Lower lobe of right lung (tissue), 2 donors: Measurements from ENCODE around the gene C1QB. TPM values are rescaled to one million over a fixed set of nuclear protein-coding genes. Genes with fewer than 3 reads are reported as not detected.
A peak's percentile ranks its signal among the peaks of the same experiment; 100 is the strongest.

Source experiments
- ATAC-seq, 2 donors: fragments of 200-7000 bp; cut with Tn5 transposase; one replicate each; pipeline ENCODE4 v1.9.1; 2020 to 2022; ENCODE audit warnings: mild to moderate bottlenecking in 2 of 2, moderate library complexity in 2 of 2
- DNase-seq: peaks from one replicate; pipeline ENCODE4 v3.0.0-alpha.2; 2020
- H3K27ac ChIP-seq: fragments of 200-600 bp; one replicate; pipeline ENCODE4 v1.8.0; 2022
- H3K27me3 ChIP-seq: fragments of 200-600 bp; one replicate; pipeline ENCODE4 v1.8.0; 2022; ENCODE audit warnings: low read depth
- H3K36me3 ChIP-seq: fragments of 200-600 bp; one replicate; pipeline ENCODE4 v1.8.0; 2022; ENCODE audit warnings: mild to moderate bottlenecking
- H3K4me1 ChIP-seq: fragments of 200-600 bp; one replicate; pipeline ENCODE4 v1.8.0; 2022
- H3K4me3 ChIP-seq: fragments of 200-600 bp; one replicate; pipeline ENCODE4 v1.8.0; 2022; ENCODE audit warnings: mild to moderate bottlenecking
- H3K9me3 ChIP-seq: fragments of 200-600 bp; one replicate; pipeline ENCODE4 v1.8.0; 2022
- CTCF ChIP-seq: fragments of 200-600 bp; IDR thresholded peaks from one replicate; pipeline ENCODE4 v1.8.0; 2022; ENCODE audit warnings: antibody characterized with exemption, mild to moderate bottlenecking
- intact Hi-C: fragments of 100-400 bp; cut with DNase I; formaldehyde crosslinking; loops from one replicate; pipeline ENCODE4 v1.11.0; 2022
- microRNA-seq: library from miRNA; unstranded; fragments of <30 nt; microRNA quantifications from one replicate; pipeline ENCODE4 v1.2.0, GENCODE V29; 2020; ENCODE audit warnings: borderline number of aligned reads
- total RNA-seq: library from RNA; stranded (reverse); fragmentation: NEBNext Ultra II Directional; extraction: Animal tissue kit (Norgen Biotek cat#: 25700); gene quantifications from one replicate; pipeline ENCODE4 v1.2.1, GENCODE V29; 2021
- donor health status: DM: no; HTN: yes; CAD: no; lungs with severe emphysema.

Gene C1QB
- total RNA-seq, 1 donor from 2014 or later = 1,524 TPM

GRCh38 chr1:22708777-22709176 lies 55.7 kb downstream of the C1QB start:
- H3K4me3 ChIP-seq = no peak overlapping the region
- intact Hi-C loops = no loop called here
- no peak for ATAC-seq
- no peak for DNase-seq
- H3K36me3 ChIP-seq = no peaks in the 10 kb centered on the region
- TF ChIP-seq CTCF = no peak
- no peak overlapping the region for H3K27ac ChIP-seq
- peaks cover 34% of the 10 kb centered on the region for H3K27me3 ChIP-seq
- H3K4me1 ChIP-seq = peaks cover 19% of the 10 kb centered on the region
- H3K9me3 ChIP-seq = no peaks in the 10 kb centered on the region

GRCh38 chr1:22709227-22709626 lies 56.2 kb downstream of the C1QB start:
- Histone ChIP-seq H3K27me3 (peaks cover 34% of the 10 kb centered on the region), H3K4me1 (peaks cover 19% of the 10 kb centered on the region), H3K27ac (no peak overlapping the region), H3K9me3 (no peaks in the 10 kb centered on the region), H3K4me3 (no peak overlapping the region), H3K36me3 (no peaks in the 10 kb centered on the region)
- TF ChIP-seq CTCF = no peak
- intact Hi-C loops = no loop called here
- no peak for ATAC-seq
- DNase-seq = no peak

DNA sequence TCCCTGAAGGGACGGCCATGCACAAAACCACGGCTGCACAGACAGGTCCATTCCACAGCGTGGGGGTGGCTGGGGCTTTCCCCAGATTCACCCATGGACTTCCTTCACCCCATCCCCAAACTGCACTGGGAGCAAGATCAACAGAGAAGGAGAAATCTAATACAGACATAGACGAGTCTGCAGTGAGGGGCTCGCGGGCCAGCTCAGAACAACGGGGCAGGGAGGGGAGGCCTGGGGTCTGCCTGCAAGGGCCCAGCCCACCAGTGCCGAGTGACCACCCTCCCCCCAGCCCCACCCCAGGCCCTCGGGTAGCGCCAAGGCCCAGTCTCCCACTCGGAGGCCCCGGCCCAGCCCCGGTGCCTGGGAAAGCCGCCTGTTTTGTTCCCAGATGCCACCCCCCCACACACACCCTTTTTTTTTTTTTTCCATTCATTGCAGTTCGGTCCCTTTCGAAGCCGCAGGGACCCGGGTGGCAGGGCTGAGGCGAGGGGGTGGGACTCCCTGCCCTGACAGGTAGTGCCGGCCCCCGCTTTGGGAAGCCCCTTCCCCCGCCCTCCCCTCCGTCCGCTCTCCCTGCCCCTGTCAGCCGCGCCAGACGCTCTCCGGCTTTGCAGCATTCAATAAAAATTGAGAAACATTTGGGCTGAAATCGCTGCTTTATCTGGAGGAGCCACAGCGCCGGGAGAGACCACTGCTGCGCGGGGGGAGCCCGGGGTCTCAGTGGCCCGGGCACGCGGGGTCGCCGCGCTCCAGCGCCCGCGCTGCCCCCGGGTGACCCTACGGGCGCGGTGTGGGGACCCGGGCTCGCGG lies 57.1 kb downstream of the C1QB start:
- DNase-seq = peak; percentile 67
- Histone ChIP-seq H3K9me3 (no peaks in the 10 kb centered on the region), H3K4me1 (peaks cover 19% of the 10 kb centered on the region), H3K4me3 (peak overlapping the region; percentile 48), H3K36me3 (no peaks in the 10 kb centered on the region), H3K27me3 (peaks cover 34% of the 10 kb centered on the region), H3K27ac (no peak overlapping the region)
- ATAC-seq = peak; percentile 28 to 51
- intact Hi-C loops = no loop called here
- TF ChIP-seq CTCF = no peak

GRCh38 chr1:22710701-22711049 lies 57.6 kb downstream of the C1QB start, which contains the start of gene EPHB2:
TSS of gene EPHB2 (plus strand) at chr1:22710839. CDS start at chr1:22710983, 144 bp downstream.
- no peak for DNase-seq

DNA sequence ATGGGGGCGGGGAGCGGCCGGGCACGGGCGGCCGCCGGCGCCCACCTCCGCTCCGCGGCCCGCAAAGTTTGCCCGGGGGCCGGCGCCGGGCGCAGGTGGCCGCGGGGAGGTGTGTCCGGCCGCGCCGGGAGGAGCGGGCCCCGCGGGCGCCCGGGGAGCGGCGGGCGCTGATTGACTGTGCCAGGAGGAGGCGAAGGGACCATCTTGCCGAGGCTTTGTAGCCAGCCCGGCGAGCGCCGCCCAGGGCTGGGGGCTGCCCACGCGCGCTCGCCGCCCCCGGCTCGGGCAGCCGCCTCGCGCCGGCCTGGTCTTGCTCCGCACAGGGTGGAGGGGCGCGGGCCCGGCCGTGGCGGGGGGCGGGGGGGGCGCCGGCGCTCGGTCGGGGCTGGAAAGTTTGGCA lies 58.0 kb downstream of the C1QB start:
- peak in 1 of 2 donors; percentile 8 for ATAC-seq

More at GRCh38 chr1:22710701-22711049, 57.6 kb downstream of the C1QB start, which contains the start of gene EPHB2:
- Histone ChIP-seq H3K36me3 (no peaks in the 10 kb centered on the region), H3K27ac (no peak within 1 kb of the TSS), H3K9me3 (no peaks in the 10 kb centered on the region), H3K4me3 (peak within 1 kb of the TSS; percentile 56), H3K4me1 (peaks cover 19% of the 10 kb centered on the region), H3K27me3 (peaks cover 34% of the 10 kb centered on the region)
- no peak for TF ChIP-seq CTCF
- ATAC-seq = peak; percentile 41 to 48
- intact Hi-C loops = no loop called here

More for the DNA sequence above, 58.0 kb downstream of the C1QB start:
- peaks cover 19% of the 10 kb centered on the region for H3K4me1 ChIP-seq
- TF ChIP-seq CTCF = no peak
- peak overlapping the region; percentile 56 for H3K4me3 ChIP-seq
- no peak overlapping the region for H3K27ac ChIP-seq
- intact Hi-C loops = no loop called here
- no peaks in the 10 kb centered on the region for H3K36me3 ChIP-seq
- peaks cover 34% of the 10 kb centered on the region for H3K27me3 ChIP-seq
- DNase-seq = no peak
- H3K9me3 ChIP-seq = no peaks in the 10 kb centered on the region

Small RNA genes within 50 kb of the gene (microRNA-seq; reads per million reads assigned to microRNA genes)
- not detected for gene MIR6127

Other genes with a start within 250 kb of the C1QB start
- gene ZBTB40, start 201.4 kb upstream of the C1QB start, total RNA-seq = 25.3 TPM
- not detected for gene EPHA8, start 89.7 kb upstream of the C1QB start, total RNA-seq
- gene C1QA, start 16.6 kb upstream of the C1QB start, total RNA-seq = 935 TPM
- gene C1QC, start 9.6 kb upstream of the C1QB start, total RNA-seq = 800 TPM
- 5.0 TPM for gene EPHB2, start 57.6 kb downstream of the C1QB start, total RNA-seq